Forelimb muscle (tissue), 1 donor: ENCODE measurements around the gene UCP1. TPM values are rescaled to one million over a fixed set of nuclear protein-coding genes. Genes with fewer than 3 reads are reported as not detected.
"Not testable (repeated sequence)": the region's sequence is repeated elsewhere in the genome, so short reads cannot be mapped to it uniquely, and the experiment has no call there.

Experiments used
- DNase-seq: peaks from one replicate; pipeline ENCODE4 v3.0.0-alpha.2; 2013; ENCODE audit warnings: low read depth
- polyA plus RNA-seq: library from polyadenylated mRNA; unstranded; fragments of 120-200 nt; gene quantifications from one replicate; pipeline ENCODE4 v1.2.1, GENCODE V29; 2013; ENCODE audit not compliant: insufficient read length

The UCP1 gene
- polyA plus RNA-seq, 1 donor = not detected

DNA sequence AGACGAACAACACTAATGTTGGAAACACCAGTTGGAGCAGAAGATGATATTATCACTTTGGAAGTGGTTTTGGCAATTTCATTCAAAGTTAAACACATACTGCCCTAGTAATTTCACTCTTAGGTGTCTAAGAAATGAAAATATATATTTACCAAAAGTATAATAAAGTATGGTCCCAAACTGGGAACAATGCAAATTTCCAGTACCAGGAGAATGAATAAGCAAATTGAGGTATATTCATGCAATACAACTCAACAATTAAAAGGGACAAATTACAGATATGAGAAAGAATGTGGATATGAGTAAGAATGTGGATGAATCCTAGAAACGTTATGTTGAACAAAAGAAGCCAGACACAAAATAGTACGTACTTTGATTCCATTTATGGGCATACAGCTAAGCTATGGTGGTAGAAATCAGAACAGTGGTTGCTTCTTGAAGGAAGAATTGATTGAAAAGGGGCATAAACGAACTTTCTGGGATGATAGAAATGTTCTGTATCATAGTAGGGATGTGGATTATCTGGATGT is 34.7 kb downstream of the UCP1 start:
- DNase-seq = no peak

DNA sequence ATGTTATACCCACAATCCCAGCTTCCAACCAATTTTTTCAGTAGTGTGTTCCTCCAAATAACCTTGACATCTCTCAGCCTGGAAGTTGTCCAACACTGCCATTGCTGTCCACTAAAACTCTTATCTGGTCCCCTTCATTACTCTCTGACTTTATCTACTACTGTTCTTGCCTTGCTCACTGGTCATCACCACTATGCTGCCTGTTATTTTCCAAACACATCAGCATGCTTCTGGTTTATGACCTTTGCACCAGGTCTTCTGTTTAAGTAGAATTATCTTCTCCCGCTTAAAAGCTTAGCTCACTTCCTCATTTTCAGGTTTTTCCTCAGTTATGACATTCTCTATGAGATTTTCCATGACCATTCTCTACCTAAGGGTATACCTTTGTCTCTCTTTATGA is 39.3 kb downstream of the UCP1 start:
- no peak for DNase-seq

DNA sequence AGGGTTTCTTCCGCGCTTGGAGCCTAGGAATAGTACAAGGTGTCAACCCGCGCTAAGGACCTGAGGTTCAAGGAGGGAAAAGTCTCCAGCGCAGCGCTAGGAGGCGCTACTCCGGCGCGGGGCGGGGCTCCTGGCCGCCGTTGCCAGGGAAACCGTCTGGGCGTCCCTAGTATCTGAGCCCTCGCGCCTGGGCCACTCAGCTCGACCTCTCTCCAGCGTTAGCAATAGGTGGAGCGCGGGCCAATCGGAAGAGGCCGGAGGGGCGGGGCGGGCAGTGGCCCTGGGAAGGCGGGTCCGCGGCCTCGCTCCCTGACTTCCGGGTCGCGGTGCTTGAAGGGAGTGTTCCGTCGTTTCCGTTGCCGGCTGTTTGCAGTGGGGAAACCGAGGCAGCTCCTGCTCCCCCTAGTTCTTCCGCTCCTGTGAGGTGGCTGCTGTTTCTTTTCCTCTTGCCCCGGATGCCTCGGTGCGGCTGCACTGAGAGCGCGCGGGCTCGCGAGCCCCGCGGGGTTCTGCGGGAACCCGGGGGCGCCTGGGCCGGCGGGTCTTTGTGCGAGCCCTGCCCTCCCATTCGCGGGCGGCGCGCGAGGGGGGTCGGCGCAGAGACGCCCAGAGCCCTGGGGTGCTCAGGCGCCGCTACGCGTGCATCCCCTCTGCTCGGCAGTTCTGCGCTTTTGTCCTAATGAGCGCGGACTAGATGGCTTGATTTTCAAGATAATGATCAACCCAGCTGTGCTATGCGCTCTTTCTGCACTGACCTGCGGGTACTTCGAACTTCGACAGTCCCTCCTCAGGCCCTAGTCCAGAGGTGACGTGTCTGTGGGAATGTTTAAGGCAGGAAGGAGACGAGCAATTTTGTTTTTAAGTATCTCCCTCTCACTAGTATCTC is 44.7 kb downstream of the UCP1 start, which contains the start of gene ELMOD2:
TSS of gene ELMOD2 (plus strand) at position 312 of the 886 bp plus-strand sequence. CDS start 1,261 bp downstream, outside the sequence.
- DNase-seq = peak; percentile 79

DNA sequence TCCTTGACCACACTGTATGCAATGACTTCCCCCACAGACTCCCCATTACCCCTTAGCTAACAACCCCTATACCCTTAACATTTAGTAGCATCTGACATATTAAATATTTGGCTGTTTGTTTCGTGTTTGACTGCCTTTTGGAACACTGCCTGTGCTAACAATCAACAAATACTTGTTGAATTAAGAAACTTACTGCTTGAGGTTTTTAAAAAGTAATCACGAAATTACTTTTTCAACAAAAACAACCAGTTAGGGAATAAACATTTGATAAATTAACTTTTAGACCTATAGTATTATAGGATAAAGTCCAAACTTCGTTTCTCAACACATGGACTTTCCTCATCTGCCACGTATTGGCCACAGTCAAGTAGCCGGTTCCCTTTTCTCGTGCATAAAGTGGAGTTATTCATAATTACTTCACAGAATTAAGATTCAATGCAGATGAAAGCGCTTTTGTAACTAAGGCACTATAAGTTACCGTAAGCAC is 45.3 kb downstream of the UCP1 start:
- DNase-seq = no peak

DNA sequence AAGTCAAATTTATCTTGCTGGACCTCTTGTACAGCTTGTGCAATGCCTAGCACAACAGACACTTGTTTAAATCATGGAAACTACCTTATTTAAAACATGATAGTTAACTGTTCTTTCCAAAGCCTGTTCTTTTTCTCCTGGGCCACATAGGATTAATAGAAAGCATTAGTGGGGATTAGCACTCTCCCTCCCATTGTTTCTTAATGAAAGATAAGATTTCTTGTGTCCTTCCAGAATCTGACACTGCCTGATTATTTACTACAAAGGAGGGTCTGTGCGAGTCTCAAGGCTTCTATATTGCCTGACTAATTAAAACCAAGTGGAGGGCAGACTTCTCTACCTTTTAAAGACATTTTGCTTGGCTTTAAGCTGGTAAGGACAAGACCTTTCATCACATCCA is 53.3 kb downstream of the UCP1 start:
- no peak for DNase-seq

DNA sequence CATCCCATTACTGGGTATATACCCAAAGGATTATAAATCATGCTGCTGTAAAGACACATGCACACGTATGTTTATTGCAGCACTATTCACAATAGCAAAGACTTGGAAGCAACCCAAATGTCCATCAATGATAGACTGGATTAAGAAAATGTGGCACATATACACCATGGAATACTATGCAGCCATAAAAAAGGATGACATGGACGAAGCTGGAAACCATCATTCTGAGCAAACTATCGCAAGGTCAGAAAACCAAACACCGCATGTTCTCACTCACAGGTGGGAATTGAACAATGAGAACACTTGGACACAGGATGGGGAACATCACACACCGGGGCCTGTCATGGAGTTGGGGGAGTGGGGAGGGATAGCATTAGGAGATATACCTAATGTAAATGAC is 55.0 kb downstream of the UCP1 start:
- DNase-seq = not testable (repeated sequence)

Other genes starting within 250 kb of the UCP1 start
- gene SCOC, start 195.3 kb downstream of the UCP1 start, polyA plus RNA-seq = 39.4 TPM
- 2.6 TPM for gene CLGN, start 141.3 kb downstream of the UCP1 start, polyA plus RNA-seq
- gene MGAT4D, start 70.7 kb downstream of the UCP1 start, polyA plus RNA-seq = not detected
- gene ELMOD2, start 44.8 kb downstream of the UCP1 start, polyA plus RNA-seq = 19.4 TPM
- 13.8 TPM for gene TBC1D9, start 187.4 kb upstream of the UCP1 start, polyA plus RNA-seq